Kidney (tissue), 14 donors: ENCODE measurements around the gene ZFP90. TPM values are rescaled to one million over a fixed set of nuclear protein-coding genes. Genes with fewer than 3 reads are reported as not detected.

ENCODE experiments used
- DNase-seq, 5 donors: peaks; one replicate each; pipeline ENCODE4 v3.0.0-alpha.2; 2013 to 2020
- FAIRE-seq: peaks from 2 replicates; lab custom pipeline; 2012; peaks lifted over from hg19 to GRCh38; lab: Jason Lieb, UNC
- H3K27ac ChIP-seq, 2 donors: one replicate each; pipeline ENCODE4 v1.7.0; 2013; ENCODE audit warnings: low read depth in 2 of 2, low read length in 2 of 2, inconsistent platforms in 1 of 2
- H3K27me3 ChIP-seq: one replicate; pipeline ENCODE4 v1.7.1; 2013; ENCODE audit warnings: low read length, inconsistent platforms; ENCODE audit not compliant: control insufficient read depth, insufficient read depth
- H3K36me3 ChIP-seq, 3 donors: one replicate each; pipeline versions ENCODE4 v1.7.0 to v1.7.1; 2013; ENCODE audit warnings: low read length in 3 of 3, control low read depth in 1 of 3, inconsistent platforms in 1 of 3; ENCODE audit not compliant: insufficient read depth in 3 of 3, control insufficient read depth in 2 of 3
- H3K4me1 ChIP-seq, 3 donors: one replicate each; pipeline versions ENCODE4 v1.7.0 to v1.7.1; 2013; ENCODE audit warnings: low read length in 3 of 3, inconsistent platforms in 1 of 3, low read depth in 1 of 3; ENCODE audit not compliant: control insufficient read depth in 2 of 3, insufficient read depth in 2 of 3
- H3K4me3 ChIP-seq, 3 donors: one replicate each; pipeline versions ENCODE4 v1.7.0 to v1.8.1; 2013; ENCODE audit warnings: low read length in 3 of 3, control low read depth in 1 of 3, inconsistent platforms in 1 of 3
- H3K9ac ChIP-seq, 3 donors: one replicate each; pipeline versions ENCODE4 v1.7.0 to v1.7.1; 2013; ENCODE audit warnings: low read length in 3 of 3, control low read depth in 1 of 3, inconsistent platforms in 1 of 3
- H3K9me3 ChIP-seq, 3 donors: one replicate each; pipeline versions ENCODE4 v1.7.0 to v1.7.1; 2013; ENCODE audit warnings: low read length in 3 of 3, control low read depth in 1 of 3, inconsistent platforms in 1 of 3; ENCODE audit not compliant: control insufficient read depth in 2 of 3, insufficient read depth in 1 of 3
- CTCF ChIP-seq: IDR thresholded peaks from 3 replicates; pipeline ENCODE4 v1.5.1; 2012; ENCODE audit warnings: mild to moderate bottlenecking, moderate library complexity, borderline replicate concordance; ENCODE audit not compliant: insufficient read depth; ENCODE audit errors: extremely low read depth
- intact Hi-C: fragments of 100-400 bp; cut with DNase I; formaldehyde crosslinking; loops from one replicate; pipeline ENCODE4 v1.11.1; 2022
- polyA plus RNA-seq: library from polyadenylated mRNA; stranded (reverse); fragments of 350-450 nt; fragmentation: Illumina TruSeq; extraction: RNeasy Lipid Tissue Mini Kit (QIAGEN cat#74804); gene quantifications from one replicate; pipeline ENCODE4 v1.2.3, GENCODE V29; 2014; ENCODE audit warnings: low read depth, low replicate concordance; ENCODE audit not compliant: insufficient read depth
- total RNA-seq: library from RNA; stranded (reverse); fragmentation: NEBNext Ultra II Directional; extraction: Animal tissue kit (Norgen Biotek cat#: 25700); gene quantifications from one replicate; pipeline ENCODE4 v1.2.1, GENCODE V29; 2021
- donor health status: control.
- donor health status: control.
- donor health status: control.
- donor health status: control.
- donor health status: control.
- donor health status: DM: yes; HTN: yes; CAD: no.
- donor health status: Normal renal cell carcinoma (clear cell type).

The ZFP90 gene
- total and polyA plus RNA-seq, 2 donors from 2014 or later = 10.9 to 30.3 TPM

GRCh38 chr16:68490829-68491575 lies 48.1 kb upstream of the ZFP90 start:
- H3K4me1 ChIP-seq = peaks cover 0 to 9% (median 7%) of the 10 kb centered on the region in 3 donors
- intact Hi-C loops = no loop called here
- DNase-seq (peak; percentile 72 to 89 (median 81)), FAIRE-seq (no peak)
- H3K36me3 ChIP-seq = no peaks in the 10 kb centered on the region
- H3K9me3 ChIP-seq = no peaks in the 10 kb centered on the region
- TF ChIP-seq CTCF = no peak
- H3K27ac ChIP-seq = peak overlapping the region in 1 of 2 donors; percentile 20
- no peaks in the 10 kb centered on the region for H3K27me3 ChIP-seq
- H3K4me3 ChIP-seq = no peak overlapping the region
- H3K9ac ChIP-seq = no peak overlapping the region

GRCh38 chr16:68491576-68491950 lies 47.5 kb upstream of the ZFP90 start:
- DNase-seq (no peak), FAIRE-seq (no peak)
- Histone ChIP-seq H3K4me1 (peaks cover 0 to 9% (median 7%) of the 10 kb centered on the region in 3 donors), H3K27me3 (no peaks in the 10 kb centered on the region), H3K4me3 (no peak overlapping the region), H3K9ac (no peak overlapping the region), H3K9me3 (no peaks in the 10 kb centered on the region), H3K27ac (peak overlapping the region in 1 of 2 donors; percentile 20), H3K36me3 (no peaks in the 10 kb centered on the region)
- no peak for TF ChIP-seq CTCF
- intact Hi-C loops = no loop called here

GRCh38 chr16:68492151-68492542 lies 46.9 kb upstream of the ZFP90 start:
- no peaks in the 10 kb centered on the region for H3K9me3 ChIP-seq
- no peaks in the 10 kb centered on the region for H3K36me3 ChIP-seq
- H3K27me3 ChIP-seq = no peaks in the 10 kb centered on the region
- intact Hi-C loops = no loop called here
- H3K9ac ChIP-seq = no peak overlapping the region
- H3K4me1 ChIP-seq = peaks cover 0 to 9% (median 5%) of the 10 kb centered on the region in 3 donors
- no peak overlapping the region for H3K27ac ChIP-seq
- no peak overlapping the region for H3K4me3 ChIP-seq
- no peak for TF ChIP-seq CTCF
- DNase-seq (peak in 2 of 5 donors; percentile 14 to 25), FAIRE-seq (no peak)
